ENCODE results near the gene PLCL2.
A peak's percentile ranks its signal among the peaks of the same experiment; 100 is the strongest.

The PLCL2 gene

DNA sequence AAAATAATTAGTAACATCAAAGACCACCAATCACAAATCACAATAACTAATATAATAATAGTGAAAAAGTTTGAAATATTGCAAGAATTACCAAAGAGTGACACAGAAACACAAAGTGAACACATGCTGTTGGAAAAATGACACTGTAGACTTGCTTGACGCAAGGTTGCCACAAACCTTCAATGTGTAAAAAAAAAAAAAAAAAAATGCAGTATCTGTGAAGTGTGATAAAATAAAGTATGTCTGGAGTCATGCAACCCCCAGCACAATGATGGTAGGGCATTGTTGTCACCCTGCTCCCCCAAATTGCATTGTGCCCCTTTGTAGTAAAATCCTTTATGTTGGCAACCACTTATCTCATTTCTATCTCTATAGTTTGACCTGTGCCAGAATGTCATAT, 190.6 kb downstream of the PLCL2 start:
- Mint-ChIP-seq H3K36me3 (peaks cover 33% of the 10 kb centered on the region), H3K4me3 (no peak overlapping the region), H3K27me3 (no peaks in the 10 kb centered on the region), H3K4me1 (ENCODE audit: low read depth) (peaks cover 57% of the 10 kb centered on the region), H3K9me3 (ENCODE audit: low read depth) (no peaks in the 10 kb centered on the region), H3K27ac (no peak overlapping the region)

DNA sequence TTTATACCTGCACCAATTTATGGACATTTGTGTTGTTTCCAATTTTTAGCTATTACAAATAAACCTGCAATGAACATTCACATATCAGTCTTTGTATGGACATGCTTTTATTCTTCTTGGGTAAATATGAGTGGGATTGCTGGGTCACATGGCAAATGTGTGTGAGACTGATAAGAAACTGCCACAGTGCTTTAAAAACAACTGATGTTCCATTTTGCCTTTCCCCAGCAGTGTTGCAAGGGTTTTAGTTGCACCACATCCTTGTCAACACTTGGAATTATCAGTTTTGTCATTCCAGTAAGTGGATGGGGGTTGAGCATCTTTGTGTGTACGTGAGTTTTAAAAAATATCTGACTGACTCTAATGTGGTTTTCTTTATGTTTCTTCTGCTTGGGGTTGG, 191.2 kb downstream of the PLCL2 start:
- Mint-ChIP-seq H3K4me3 (no peak overlapping the region), H3K36me3 (peaks cover 30% of the 10 kb centered on the region), H3K4me1 (ENCODE audit: low read depth) (peaks cover 54% of the 10 kb centered on the region), H3K27ac (no peak overlapping the region), H3K27me3 (no peaks in the 10 kb centered on the region), H3K9me3 (ENCODE audit: low read depth) (no peaks in the 10 kb centered on the region)

DNA sequence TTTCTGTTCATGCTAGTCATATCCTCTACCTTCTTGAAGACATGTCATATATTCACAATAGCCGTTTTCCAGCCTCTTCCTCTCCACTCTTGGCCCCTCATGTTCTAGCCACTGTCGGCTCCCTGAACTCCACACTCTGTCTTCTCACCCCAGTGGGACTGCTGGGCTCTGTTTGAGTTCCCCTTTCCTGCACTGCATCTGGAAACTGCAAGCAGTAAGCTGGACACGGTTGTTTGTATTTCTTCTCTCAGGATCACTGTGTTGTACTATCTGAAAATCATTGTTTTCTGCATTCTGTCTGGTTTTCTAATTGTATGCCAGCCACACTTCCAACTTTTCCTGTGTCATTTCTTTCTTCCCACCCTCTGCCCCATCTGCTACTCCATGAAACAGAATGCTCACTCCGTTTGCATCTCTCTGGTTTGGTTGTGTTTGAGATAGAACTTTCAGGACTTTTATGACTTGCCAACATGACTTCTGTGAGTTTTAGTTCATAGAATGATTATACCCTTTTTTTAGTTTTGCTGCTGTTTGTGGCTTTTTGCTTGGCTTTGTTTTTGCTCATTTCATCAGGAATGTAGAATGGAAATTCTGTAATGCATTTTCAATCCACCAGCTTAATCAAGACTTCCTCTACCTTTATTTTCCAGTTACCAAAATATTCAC, 192.3 kb downstream of the PLCL2 start:
- Mint-ChIP-seq H3K36me3 (peaks cover 30% of the 10 kb centered on the region), H3K27ac (peak overlapping the region; percentile 38)

DNA sequence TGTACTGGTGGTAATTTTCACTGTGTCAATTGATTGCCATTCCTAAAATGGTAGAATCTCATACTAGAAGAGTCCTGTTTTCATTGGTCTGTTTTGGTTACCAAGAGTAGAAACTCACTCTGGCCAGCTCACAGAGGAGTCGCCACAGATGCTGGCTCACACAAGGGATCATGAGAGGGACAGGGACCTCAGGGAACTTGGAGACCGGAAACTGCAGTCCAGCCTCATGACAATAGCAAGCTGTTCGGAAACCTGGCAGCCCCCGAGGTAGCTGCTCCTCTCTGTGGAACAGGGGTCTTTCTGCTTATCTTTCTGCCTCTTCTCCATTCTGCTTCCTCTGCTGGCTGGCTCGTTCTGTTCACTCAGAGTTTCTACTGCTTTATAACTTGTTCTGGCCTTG, 192.9 kb downstream of the PLCL2 start:
- no peaks in the 10 kb centered on the region for H3K9me3 Mint-ChIP-seq (ENCODE audit: low read depth)
- peaks cover 53% of the 10 kb centered on the region for H3K4me1 Mint-ChIP-seq (ENCODE audit: low read depth)
- H3K4me3 Mint-ChIP-seq: no peak overlapping the region
- no peaks in the 10 kb centered on the region for H3K27me3 Mint-ChIP-seq
- no peak overlapping the region for H3K27ac Mint-ChIP-seq
- H3K36me3 Mint-ChIP-seq: peaks cover 30% of the 10 kb centered on the region

More for the DNA sequence above, 192.3 kb downstream of the PLCL2 start:
- H3K4me3 Mint-ChIP-seq: no peak overlapping the region
- peaks cover 53% of the 10 kb centered on the region for H3K4me1 Mint-ChIP-seq (ENCODE audit: low read depth)
- H3K27me3 Mint-ChIP-seq: no peaks in the 10 kb centered on the region
- H3K9me3 Mint-ChIP-seq (ENCODE audit: low read depth): no peaks in the 10 kb centered on the region

DNA sequence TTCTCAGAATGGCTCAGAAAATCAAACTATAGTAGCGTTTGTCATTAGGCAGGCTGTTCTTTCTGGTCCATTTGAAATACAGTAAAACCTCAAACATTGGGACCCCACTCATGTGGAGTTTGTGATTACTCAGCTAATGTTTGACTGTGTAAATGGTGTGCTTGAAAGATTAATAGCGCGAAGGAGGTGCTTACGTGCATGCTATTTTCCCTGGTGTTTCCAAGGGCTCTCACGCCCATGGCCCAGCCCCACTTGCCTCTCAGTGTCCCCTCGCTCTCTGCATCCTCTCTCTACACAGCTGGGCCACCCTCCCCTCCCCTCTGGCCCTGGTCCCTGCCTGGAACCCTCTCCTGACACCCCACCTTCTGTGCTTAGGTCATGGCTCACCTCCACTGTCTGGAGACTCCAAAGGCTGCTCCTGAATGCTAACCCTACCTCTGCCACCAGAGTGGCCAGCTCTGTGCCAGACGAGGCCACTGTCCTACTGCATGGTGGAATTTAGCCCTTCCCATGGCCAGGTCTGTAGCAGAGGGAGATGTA, 194.2 kb downstream of the PLCL2 start:
- Mint-ChIP-seq H3K36me3 (peaks cover 32% of the 10 kb centered on the region), H3K27ac (no peak overlapping the region), H3K4me3 (no peak overlapping the region), H3K4me1 (ENCODE audit: low read depth) (peaks cover 42% of the 10 kb centered on the region), H3K9me3 (ENCODE audit: low read depth) (peaks cover 8% of the 10 kb centered on the region), H3K27me3 (no peaks in the 10 kb centered on the region)

DNA sequence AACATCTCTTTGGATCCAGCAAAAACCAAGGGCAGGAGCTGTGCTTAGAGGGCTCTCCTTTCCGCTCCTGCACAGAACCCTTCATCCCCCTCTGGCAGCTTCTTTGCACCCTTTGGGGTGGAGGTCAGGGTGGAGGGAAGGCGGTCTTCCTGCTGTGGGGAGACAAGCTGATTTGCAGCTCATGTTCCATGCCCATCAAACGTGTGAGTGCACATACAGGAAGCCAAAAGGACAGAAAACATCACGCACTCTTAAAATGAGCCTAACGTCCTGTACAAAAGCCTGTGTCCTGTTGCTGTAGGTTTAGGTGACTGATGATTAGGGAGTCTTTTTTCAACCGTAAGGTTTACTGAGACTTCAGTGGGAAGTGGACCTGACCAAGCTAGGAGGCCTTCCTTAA, 195.2 kb downstream of the PLCL2 start:
- peaks cover 8% of the 10 kb centered on the region for H3K9me3 Mint-ChIP-seq (ENCODE audit: low read depth)
- H3K4me3 Mint-ChIP-seq: no peak overlapping the region

DNA sequence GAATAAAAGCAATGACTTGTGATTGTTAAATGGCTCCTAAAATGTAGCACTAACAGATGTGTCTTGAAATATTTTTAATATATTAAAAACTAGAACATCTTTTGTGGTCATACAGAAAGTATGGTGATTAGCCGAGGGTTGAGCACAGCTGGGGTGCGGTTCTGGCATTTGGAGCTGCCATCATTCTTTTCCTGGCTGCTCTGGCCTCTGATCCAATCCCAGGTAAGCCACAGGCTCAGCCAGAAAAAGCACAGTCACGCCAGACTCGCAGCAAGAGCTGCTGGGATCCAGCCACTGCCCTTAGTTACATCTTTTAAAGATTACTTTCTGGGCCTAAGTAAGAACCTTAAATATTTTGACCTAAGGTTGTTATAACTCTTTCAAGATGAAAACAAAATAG, 196.8 kb downstream of the PLCL2 start:
- Mint-ChIP-seq H3K4me1 (ENCODE audit: low read depth) (peaks cover 36% of the 10 kb centered on the region), H3K9me3 (ENCODE audit: low read depth) (peaks cover 8% of the 10 kb centered on the region), H3K27me3 (no peaks in the 10 kb centered on the region), H3K27ac (no peak overlapping the region), H3K4me3 (no peak overlapping the region), H3K36me3 (peaks cover 38% of the 10 kb centered on the region)

More for the DNA sequence above, 195.2 kb downstream of the PLCL2 start:
- Mint-ChIP-seq H3K27me3 (no peaks in the 10 kb centered on the region), H3K27ac (peak overlapping the region; percentile 10), H3K36me3 (peaks cover 40% of the 10 kb centered on the region), H3K4me1 (ENCODE audit: low read depth) (peaks cover 35% of the 10 kb centered on the region)

DNA sequence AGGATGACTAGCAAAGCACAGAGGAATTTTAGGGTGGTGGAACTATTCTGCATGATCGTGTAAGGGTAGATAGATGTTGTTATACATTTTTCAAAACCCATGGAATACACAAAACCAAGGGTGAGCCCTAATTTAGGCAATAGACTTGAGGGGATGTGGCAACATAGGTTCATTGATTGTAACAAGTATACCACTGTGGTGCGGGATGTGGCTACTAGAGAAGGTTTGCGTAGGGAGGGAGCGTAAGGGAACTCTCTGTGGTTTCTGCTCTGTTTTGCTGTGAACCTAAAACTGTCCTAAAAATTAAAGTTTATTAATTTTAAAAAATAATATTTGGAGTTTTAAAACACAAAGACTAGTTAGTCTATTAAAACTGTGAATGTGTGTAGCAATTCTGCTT, 202.8 kb downstream of the PLCL2 start:
- Mint-ChIP-seq H3K9me3 (ENCODE audit: low read depth) (peaks cover 8% of the 10 kb centered on the region), H3K27me3 (no peaks in the 10 kb centered on the region), H3K4me3 (no peak overlapping the region), H3K27ac (no peak overlapping the region), H3K4me1 (ENCODE audit: low read depth) (peaks cover 42% of the 10 kb centered on the region), H3K36me3 (peaks cover 30% of the 10 kb centered on the region)

DNA sequence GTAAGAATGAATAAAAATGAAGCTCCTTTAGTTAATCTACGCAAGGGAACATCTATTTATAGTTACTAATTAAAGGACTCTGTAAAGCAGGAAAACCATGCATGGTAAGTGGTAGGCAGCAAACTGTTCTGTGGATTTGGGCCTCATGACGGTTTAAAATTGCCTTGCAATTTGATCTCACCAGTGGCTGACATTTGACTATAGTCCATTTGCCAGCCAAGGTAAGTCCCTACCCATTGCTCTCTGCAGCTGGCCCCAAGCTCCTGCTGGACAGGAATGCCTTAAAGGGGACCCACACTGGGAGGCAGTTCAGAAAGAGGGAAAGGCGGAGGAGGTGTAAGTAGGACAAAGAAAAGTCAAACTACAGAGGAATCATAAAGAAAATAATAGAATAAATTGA, 203.3 kb downstream of the PLCL2 start:
- peak overlapping the region; percentile 36 for H3K27ac Mint-ChIP-seq
- no peaks in the 10 kb centered on the region for H3K27me3 Mint-ChIP-seq
- peaks cover 42% of the 10 kb centered on the region for H3K4me1 Mint-ChIP-seq (ENCODE audit: low read depth)
- peaks cover 27% of the 10 kb centered on the region for H3K36me3 Mint-ChIP-seq
- H3K4me3 Mint-ChIP-seq: no peak overlapping the region
- peaks cover 6% of the 10 kb centered on the region for H3K9me3 Mint-ChIP-seq (ENCODE audit: low read depth)

DNA sequence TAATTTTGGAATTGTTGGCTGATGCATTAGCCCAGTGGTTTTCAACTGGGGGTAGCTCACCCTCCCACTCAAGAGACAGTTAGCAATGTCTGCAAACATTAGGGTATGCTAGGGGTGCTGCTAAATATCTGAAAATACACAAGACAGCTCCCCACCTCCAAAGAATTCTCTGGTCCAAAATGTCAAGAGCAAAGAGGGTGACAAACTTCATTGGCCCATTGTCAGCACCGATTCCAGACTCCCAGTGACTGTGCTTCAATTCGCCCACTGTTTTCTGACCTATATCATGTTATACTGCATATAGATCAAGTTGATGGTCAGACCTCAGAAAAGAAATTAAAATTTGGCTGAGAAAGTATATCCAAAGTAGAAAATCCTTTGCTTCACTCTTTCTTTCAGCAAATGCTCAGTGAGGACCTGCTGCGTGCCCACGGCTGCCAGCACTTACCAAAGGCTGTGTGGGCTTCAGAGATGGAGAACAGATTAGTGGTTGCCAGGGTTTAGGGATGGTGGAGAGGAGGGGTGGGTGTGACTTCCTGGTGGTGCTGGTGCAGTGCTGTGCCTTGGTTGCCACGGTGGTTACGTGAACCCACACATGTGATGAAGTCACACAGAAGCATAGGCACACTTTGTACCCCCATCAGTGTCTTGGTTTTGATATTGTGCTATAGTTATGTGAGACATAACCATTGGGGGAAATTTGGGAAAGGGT, 204.0 kb downstream of the PLCL2 start:
- peaks cover 21% of the 10 kb centered on the region for H3K36me3 Mint-ChIP-seq
- peaks cover 39% of the 10 kb centered on the region for H3K4me1 Mint-ChIP-seq (ENCODE audit: low read depth)
- no peaks in the 10 kb centered on the region for H3K9me3 Mint-ChIP-seq (ENCODE audit: low read depth)
- peak overlapping the region; percentile 4 for H3K27ac Mint-ChIP-seq
- H3K27me3 Mint-ChIP-seq: no peaks in the 10 kb centered on the region
- no peak overlapping the region for H3K4me3 Mint-ChIP-seq

DNA sequence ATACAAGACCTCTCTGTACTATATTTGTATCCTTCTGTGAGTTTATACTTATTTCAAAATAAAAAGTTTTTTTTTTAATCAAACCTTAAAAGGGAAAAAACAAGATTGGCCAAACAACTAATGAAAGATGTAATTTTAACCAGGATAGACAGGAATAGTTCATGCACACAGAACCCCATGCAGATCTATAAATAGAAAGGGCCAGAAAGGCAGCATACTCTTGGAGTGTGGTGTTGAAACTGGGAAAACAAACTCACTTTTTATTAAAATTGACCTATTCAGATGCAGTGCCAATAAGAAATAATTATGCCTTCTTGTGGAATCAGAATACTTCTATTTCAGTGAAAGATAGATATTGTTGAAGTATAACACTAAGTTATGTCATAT, 204.6 kb downstream of the PLCL2 start:
- Mint-ChIP-seq H3K4me3 (no peak overlapping the region), H3K27ac (peak overlapping the region; percentile 13), H3K27me3 (no peaks in the 10 kb centered on the region), H3K4me1 (ENCODE audit: low read depth) (peaks cover 39% of the 10 kb centered on the region), H3K36me3 (peaks cover 19% of the 10 kb centered on the region), H3K9me3 (ENCODE audit: low read depth) (no peaks in the 10 kb centered on the region)

DNA sequence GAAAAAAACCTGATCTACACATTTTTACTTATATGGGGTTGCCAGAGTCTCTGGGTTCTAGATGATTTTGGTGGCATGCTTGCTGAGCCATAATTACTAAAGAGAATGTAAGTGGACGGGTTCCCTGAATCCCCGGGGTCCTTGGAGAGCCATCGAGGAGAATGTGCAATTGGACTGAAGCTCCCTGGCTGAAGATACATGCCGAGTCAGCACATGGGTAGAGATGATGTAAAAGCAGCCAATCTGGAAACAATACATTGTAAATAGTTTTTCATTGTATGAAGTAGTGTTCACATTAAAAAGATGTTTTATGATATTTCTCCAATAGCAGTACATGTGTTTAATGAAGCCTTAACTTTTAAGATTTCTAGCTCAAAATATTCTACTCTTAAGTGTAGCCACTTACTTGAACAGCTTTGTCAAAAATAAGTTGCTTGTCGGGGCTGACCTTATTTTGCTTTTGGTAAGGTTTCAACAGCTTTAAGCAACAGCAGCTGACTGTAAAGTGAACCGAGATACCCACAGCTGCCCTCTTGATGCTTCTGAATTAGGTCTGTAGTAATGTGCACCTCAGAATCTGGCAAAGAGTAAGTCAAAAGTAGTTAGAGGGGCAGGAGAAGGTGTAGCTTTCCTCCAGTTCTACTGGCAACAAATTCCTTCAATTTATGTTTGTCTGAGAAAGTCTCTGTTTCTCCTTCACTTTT, 205.7 kb downstream of the PLCL2 start:
- peaks cover 12% of the 10 kb centered on the region for H3K36me3 Mint-ChIP-seq
- H3K27me3 Mint-ChIP-seq: no peaks in the 10 kb centered on the region
- H3K9me3 Mint-ChIP-seq (ENCODE audit: low read depth): no peaks in the 10 kb centered on the region
- no peak overlapping the region for H3K4me3 Mint-ChIP-seq
- peaks cover 37% of the 10 kb centered on the region for H3K4me1 Mint-ChIP-seq (ENCODE audit: low read depth)
- H3K27ac Mint-ChIP-seq: peak overlapping the region; percentile 9

DNA sequence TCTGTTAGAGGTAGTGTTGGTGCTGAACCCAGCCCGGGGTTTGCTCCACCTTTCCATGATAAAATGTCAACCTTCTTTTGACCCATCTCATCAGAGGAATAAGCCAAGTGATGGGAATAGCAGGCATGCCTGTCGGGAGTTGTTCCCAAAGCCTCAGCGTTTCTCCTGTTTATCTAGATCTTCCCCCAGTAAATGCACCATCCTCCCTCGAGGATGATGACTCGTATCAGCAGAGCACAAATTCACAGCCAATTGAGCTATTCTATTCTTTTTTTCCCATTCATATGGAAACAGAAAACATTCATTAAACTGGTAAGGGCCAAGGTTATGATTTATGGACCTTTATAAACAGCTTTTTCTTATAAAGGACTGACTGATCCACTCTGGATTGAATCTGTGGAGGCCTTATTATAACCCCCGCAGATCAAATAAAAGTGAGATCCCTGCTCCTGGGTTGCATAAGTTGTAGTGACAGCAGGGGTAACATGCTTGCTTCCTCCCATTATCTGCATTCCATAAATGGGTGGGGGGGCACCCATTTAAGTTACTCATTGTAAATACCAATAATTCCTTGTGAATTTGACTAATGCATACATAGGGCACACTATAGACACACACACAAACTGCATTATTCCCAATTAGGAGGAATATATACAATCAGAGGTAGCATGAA, 207.3 kb downstream of the PLCL2 start:
- Mint-ChIP-seq H3K36me3 (peaks cover 4% of the 10 kb centered on the region), H3K4me3 (no peak overlapping the region), H3K4me1 (ENCODE audit: low read depth) (peaks cover 24% of the 10 kb centered on the region), H3K9me3 (ENCODE audit: low read depth) (no peaks in the 10 kb centered on the region), H3K27me3 (no peaks in the 10 kb centered on the region), H3K27ac (no peak overlapping the region)

DNA sequence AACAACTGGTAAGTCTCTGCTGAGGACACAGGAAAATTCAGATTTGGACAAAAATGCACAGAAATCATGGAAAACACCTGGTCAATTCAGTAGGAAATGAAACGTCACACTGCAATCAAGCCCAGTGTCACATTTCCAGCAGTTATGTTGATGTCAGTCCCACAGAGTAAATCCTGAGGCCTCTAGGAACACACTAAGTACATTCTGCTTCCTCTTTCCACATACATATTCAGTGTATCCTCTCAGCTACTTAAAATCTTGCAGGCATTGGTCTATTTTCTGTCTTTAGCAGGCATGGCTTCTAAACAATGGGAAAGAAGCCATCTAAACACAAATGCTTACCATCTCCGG, 207.8 kb downstream of the PLCL2 start:
- no peaks in the 10 kb centered on the region for H3K27me3 Mint-ChIP-seq

DNA sequence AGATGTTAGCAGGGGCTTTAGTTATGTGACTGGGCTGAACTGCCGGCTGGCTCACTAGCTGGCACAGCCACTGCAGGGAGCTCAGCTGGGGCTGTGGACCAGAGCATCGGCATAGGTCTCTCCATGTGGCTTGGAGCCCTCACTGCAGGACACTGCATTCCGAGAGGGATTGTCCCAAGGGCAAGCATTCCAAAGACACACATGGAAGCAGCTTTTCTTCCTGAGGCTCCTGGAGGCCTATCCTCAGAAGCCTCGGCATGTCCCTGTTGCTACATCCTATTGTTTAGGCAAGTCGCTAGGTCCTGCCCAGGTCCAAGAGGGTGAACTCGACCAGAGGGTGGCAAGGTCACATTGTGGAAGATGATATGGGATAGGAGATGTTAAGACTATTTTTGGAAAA, 209.8 kb downstream of the PLCL2 start:
- Mint-ChIP-seq H3K27me3 (no peaks in the 10 kb centered on the region), H3K4me3 (no peak overlapping the region), H3K4me1 (ENCODE audit: low read depth) (no peaks in the 10 kb centered on the region), H3K27ac (no peak overlapping the region), H3K9me3 (ENCODE audit: low read depth) (no peaks in the 10 kb centered on the region), H3K36me3 (peaks cover 4% of the 10 kb centered on the region)

More for the DNA sequence above, 207.8 kb downstream of the PLCL2 start:
- no peak overlapping the region for H3K4me3 Mint-ChIP-seq
- peaks cover 4% of the 10 kb centered on the region for H3K36me3 Mint-ChIP-seq
- H3K27ac Mint-ChIP-seq: no peak overlapping the region
- H3K9me3 Mint-ChIP-seq (ENCODE audit: low read depth): no peaks in the 10 kb centered on the region
- peaks cover 19% of the 10 kb centered on the region for H3K4me1 Mint-ChIP-seq (ENCODE audit: low read depth)
